ENCODE data around the gene TOMM40L.
"Not testable (repeated sequence)": the region's sequence is repeated elsewhere in the genome, so short reads cannot be mapped to it uniquely, and the experiment has no call there.

Gene TOMM40L

GRCh38 chr1:161228032-161228431 lies 2.2 kb downstream of the TOMM40L start:
- DNase-seq (ENCODE audit: low read depth in 1 of 2, low spot score in 1 of 2): no peak
- in situ Hi-C loops (cut with HindIII; ENCODE audit: low pct_unique_long_range_greater_than_20kb, low sequenced_read_pairs): no loop called here
- TF ChIP-seq JUND (IDR thresholded peaks at IDR 0.05; ENCODE audit: low read depth): no peak

- peak in 1 of 2 experiments; percentile 44 for DNase-seq (ENCODE audit: low read depth in 1 of 2, low spot score in 1 of 2)
- no peak for TF ChIP-seq JUND (IDR thresholded peaks at IDR 0.05; ENCODE audit: low read depth)
- in situ Hi-C loops (cut with HindIII; ENCODE audit: low pct_unique_long_range_greater_than_20kb, low sequenced_read_pairs): no loop called here
Observed at GRCh38 chr1:161229896-161230295, 4.0 kb downstream of the TOMM40L start.

- TF ChIP-seq JUND (IDR thresholded peaks at IDR 0.05; ENCODE audit: low read depth): no peak
- in situ Hi-C loops (cut with HindIII; ENCODE audit: low pct_unique_long_range_greater_than_20kb, low sequenced_read_pairs): no loop called here
- DNase-seq (ENCODE audit: low read depth in 1 of 2, low spot score in 1 of 2): no peak
Observed at GRCh38 chr1:161230762-161231161, 4.9 kb downstream of the TOMM40L start.

- no peak for DNase-seq (ENCODE audit: low read depth in 1 of 2, low spot score in 1 of 2)
- TF ChIP-seq JUND (IDR thresholded peaks at IDR 0.05; ENCODE audit: low read depth): no peak
- in situ Hi-C loops (cut with HindIII; ENCODE audit: low pct_unique_long_range_greater_than_20kb, low sequenced_read_pairs): no loop called here
Observed at GRCh38 chr1:161233102-161233501, 7.2 kb downstream of the TOMM40L start.

GRCh38 chr1:161235957-161236775 lies 10.3 kb downstream of the TOMM40L start:
- peak; percentile 70 to 88 for DNase-seq (ENCODE audit: low read depth in 1 of 2, low spot score in 1 of 2)
- in situ Hi-C loops (cut with HindIII; ENCODE audit: low pct_unique_long_range_greater_than_20kb, low sequenced_read_pairs): no loop called here
- TF ChIP-seq JUND (IDR thresholded peaks at IDR 0.05; ENCODE audit: low read depth): peak; percentile 68; the same call in 1 of the 2 replicates

GRCh38 chr1:161238039-161238473 lies 12.2 kb downstream of the TOMM40L start, which contains the start of gene NR1I3:
NR1I3 (minus strand) TSS chr1:161238203; CDS start chr1:161236565, 1,638 bp downstream.
- no peak for TF ChIP-seq JUND (IDR thresholded peaks at IDR 0.05; ENCODE audit: low read depth)
- DNase-seq (ENCODE audit: low read depth in 1 of 2, low spot score in 1 of 2): no peak
- in situ Hi-C loops (cut with HindIII; ENCODE audit: low pct_unique_long_range_greater_than_20kb, low sequenced_read_pairs): no loop called here

- in situ Hi-C loops (cut with HindIII; ENCODE audit: low pct_unique_long_range_greater_than_20kb, low sequenced_read_pairs): no loop called here
- TF ChIP-seq JUND (IDR thresholded peaks at IDR 0.05; ENCODE audit: low read depth): no peak
- no peak for DNase-seq (ENCODE audit: low read depth in 1 of 2, low spot score in 1 of 2)
Observed at GRCh38 chr1:161241682-161242081, 15.8 kb downstream of the TOMM40L start.

- TF ChIP-seq JUND (IDR thresholded peaks at IDR 0.05; ENCODE audit: low read depth): no peak
- in situ Hi-C loops (cut with HindIII; ENCODE audit: low pct_unique_long_range_greater_than_20kb, low sequenced_read_pairs): no loop called here
- no peak for DNase-seq (ENCODE audit: low read depth in 1 of 2, low spot score in 1 of 2)
Observed at GRCh38 chr1:161242313-161242712, 16.5 kb downstream of the TOMM40L start.

GRCh38 chr1:161244888-161245287 lies 19.0 kb downstream of the TOMM40L start:
- TF ChIP-seq JUND (IDR thresholded peaks at IDR 0.05; ENCODE audit: low read depth): no peak
- in situ Hi-C loops (cut with HindIII; ENCODE audit: low pct_unique_long_range_greater_than_20kb, low sequenced_read_pairs): no loop called here
- DNase-seq (ENCODE audit: low read depth in 1 of 2, low spot score in 1 of 2): no peak

GRCh38 chr1:161250100-161250499 lies 24.2 kb downstream of the TOMM40L start:
- DNase-seq (ENCODE audit: low read depth in 1 of 2, low spot score in 1 of 2); in situ Hi-C loops (cut with HindIII; ENCODE audit: low pct_unique_long_range_greater_than_20kb, low sequenced_read_pairs): not testable (repeated sequence)

GRCh38 chr1:161250829-161251228 lies 25.0 kb downstream of the TOMM40L start:
- no peak for TF ChIP-seq JUND (IDR thresholded peaks at IDR 0.05; ENCODE audit: low read depth)
- in situ Hi-C loops (cut with HindIII; ENCODE audit: low pct_unique_long_range_greater_than_20kb, low sequenced_read_pairs): no loop called here
- no peak for DNase-seq (ENCODE audit: low read depth in 1 of 2, low spot score in 1 of 2)

- TF ChIP-seq JUND (IDR thresholded peaks at IDR 0.05; ENCODE audit: low read depth): no peak
- in situ Hi-C loops (cut with HindIII; ENCODE audit: low pct_unique_long_range_greater_than_20kb, low sequenced_read_pairs): no loop called here
- no peak for DNase-seq (ENCODE audit: low read depth in 1 of 2, low spot score in 1 of 2)
Observed at GRCh38 chr1:161251579-161251978, 25.7 kb downstream of the TOMM40L start.

GRCh38 chr1:161255302-161255701 lies 29.4 kb downstream of the TOMM40L start:
- in situ Hi-C loops (cut with HindIII; ENCODE audit: low pct_unique_long_range_greater_than_20kb, low sequenced_read_pairs); DNase-seq (ENCODE audit: low read depth in 1 of 2, low spot score in 1 of 2): not testable (repeated sequence)

- in situ Hi-C loops (cut with HindIII; ENCODE audit: low pct_unique_long_range_greater_than_20kb, low sequenced_read_pairs): not testable (repeated sequence)
Observed at GRCh38 chr1:161255955-161256520, 30.2 kb downstream of the TOMM40L start.

GRCh38 chr1:161257109-161257508 lies 31.2 kb downstream of the TOMM40L start:
- DNase-seq (ENCODE audit: low read depth in 1 of 2, low spot score in 1 of 2); in situ Hi-C loops (cut with HindIII; ENCODE audit: low pct_unique_long_range_greater_than_20kb, low sequenced_read_pairs): not testable (repeated sequence)

More at GRCh38 chr1:161255955-161256520, 30.2 kb downstream of the TOMM40L start:
- DNase-seq (ENCODE audit: low read depth in 1 of 2, low spot score in 1 of 2): not testable (repeated sequence)

Data from T47D (cell line).